CD4-positive, alpha-beta T cell (primary cell): Measurements from ENCODE around the gene APBA2. TPM values are rescaled to one million over a fixed set of nuclear protein-coding genes. Genes with fewer than 3 reads are reported as not detected.
"Not testable (repeated sequence)": the region's sequence is repeated elsewhere in the genome, so short reads cannot be mapped to it uniquely, and the experiment has no call there.

ENCODE experiments used
- ATAC-seq: fragments of 200-7000 bp; cut with Tn5 transposase; one replicate; pipeline ENCODE4 v1.10.0; 2022; ENCODE audit warnings: mild to moderate bottlenecking; ENCODE audit not compliant: poor library complexity
- CTCF ChIA-PET: fragments of 350-600 bp; sonication (Branson Sonifier 250); formaldehyde crosslinking; loops from one replicate; lab custom pipeline; 2021; ENCODE audit warnings: antibody characterized with exemption, inconsistent platforms; lab: Charles Lee
- POLR2A ChIA-PET: fragments of 350-600 bp; sonication (Branson Sonifier 250); formaldehyde crosslinking; loops from one replicate; lab custom pipeline; 2021; ENCODE audit warnings: antibody characterized with exemption, inconsistent platforms; lab: Charles Lee
- DNase-seq, 14 experiments: peaks; one replicate each; pipeline ENCODE4 v3.0.0-alpha.2; 2013 to 2020; ENCODE audit warnings: mixed read lengths in 2 of 14
- H3K27ac ChIP-seq, 2 donors: one replicate each; pipeline versions ENCODE4 v1.5.1 to v1.7.0; 2013; ENCODE audit warnings: low read length in 2 of 2, low read depth in 1 of 2, mild to moderate bottlenecking in 1 of 2
- H3K27me3 ChIP-seq, 2 experiments: 1 replicate in 1 of 2; 2 replicates in 1 of 2; pipeline versions ENCODE4 v1.6.1 to v1.7.0; 2013; ENCODE audit warnings: low read length in 2 of 2, control low read depth in 1 of 2, mild to moderate bottlenecking in 1 of 2, moderate library complexity in 1 of 2; ENCODE audit not compliant: insufficient read depth in 2 of 2, control insufficient read depth in 1 of 2
- H3K36me3 ChIP-seq: one replicate; pipeline ENCODE4 v1.6.1; 2013; ENCODE audit warnings: low read length, control low read depth; ENCODE audit not compliant: insufficient read depth
- H3K4me1 ChIP-seq: one replicate; pipeline ENCODE4 v1.6.1; 2013; ENCODE audit warnings: low read length, control low read depth; ENCODE audit not compliant: insufficient read depth
- H3K4me3 ChIP-seq: one replicate; pipeline ENCODE4 v1.5.1; 2013; ENCODE audit warnings: mild to moderate bottlenecking, low read length, moderate library complexity
- H3K9me3 ChIP-seq, 2 experiments: 1 replicate in 1 of 2; 2 replicates in 1 of 2; pipeline versions ENCODE4 v1.6.1 to v1.7.0; 2013; ENCODE audit warnings: low read length in 2 of 2, mild to moderate bottlenecking in 2 of 2, control low read depth in 1 of 2, moderate library complexity in 1 of 2; ENCODE audit not compliant: control insufficient read depth in 1 of 2, insufficient read depth in 1 of 2
- H3K27ac Mint-ChIP-seq: one replicate; pipeline ENCODE4 v1.8.0; 2020; ENCODE audit warnings: mixed read lengths
- H3K27me3 Mint-ChIP-seq: one replicate; pipeline ENCODE4 v1.8.0; 2021; ENCODE audit warnings: mixed read lengths
- H3K36me3 Mint-ChIP-seq: one replicate; pipeline ENCODE4 v1.8.0; 2021; ENCODE audit warnings: low read depth, mixed read lengths
- H3K4me1 Mint-ChIP-seq: one replicate; pipeline ENCODE4 v1.8.0; 2021; ENCODE audit warnings: low read depth, mixed read lengths
- H3K4me3 Mint-ChIP-seq: one replicate; pipeline ENCODE4 v1.8.0; 2020; ENCODE audit warnings: mild to moderate bottlenecking, mixed read lengths
- H3K9me3 Mint-ChIP-seq: one replicate; pipeline ENCODE4 v1.8.0; 2020; ENCODE audit warnings: mixed read lengths
- intact Hi-C, 2 experiments: fragments of 100-400 bp; cut with DNase I in 1 of 2; cut with micrococcal nuclease in 1 of 2; formaldehyde crosslinking; loops; one replicate each; pipeline versions ENCODE4 v1.15.1 to v1.9.0; 2023 to 2025; cut with DNase I, micrococcal nuclease
- total RNA-seq, 174 experiments: library from RNA in 2 of 174; stranded (reverse) in 2 of 174; gene quantifications; one replicate each; pipeline ENCODE4 v1.2.3 and lab custom pipeline; 2021 to 2026
- TF ChIP-seq, protein P1 (sequence below): fragments of 200-600 bp; IDR thresholded peaks from one replicate; pipeline ENCODE4 v1.8.0; 2022; ENCODE audit warnings: antibody characterized with exemption, mild to moderate bottlenecking

Gene APBA2
- total RNA-seq, 2 experiments from 2014 or later: 123 to 126 TPM

DNA sequence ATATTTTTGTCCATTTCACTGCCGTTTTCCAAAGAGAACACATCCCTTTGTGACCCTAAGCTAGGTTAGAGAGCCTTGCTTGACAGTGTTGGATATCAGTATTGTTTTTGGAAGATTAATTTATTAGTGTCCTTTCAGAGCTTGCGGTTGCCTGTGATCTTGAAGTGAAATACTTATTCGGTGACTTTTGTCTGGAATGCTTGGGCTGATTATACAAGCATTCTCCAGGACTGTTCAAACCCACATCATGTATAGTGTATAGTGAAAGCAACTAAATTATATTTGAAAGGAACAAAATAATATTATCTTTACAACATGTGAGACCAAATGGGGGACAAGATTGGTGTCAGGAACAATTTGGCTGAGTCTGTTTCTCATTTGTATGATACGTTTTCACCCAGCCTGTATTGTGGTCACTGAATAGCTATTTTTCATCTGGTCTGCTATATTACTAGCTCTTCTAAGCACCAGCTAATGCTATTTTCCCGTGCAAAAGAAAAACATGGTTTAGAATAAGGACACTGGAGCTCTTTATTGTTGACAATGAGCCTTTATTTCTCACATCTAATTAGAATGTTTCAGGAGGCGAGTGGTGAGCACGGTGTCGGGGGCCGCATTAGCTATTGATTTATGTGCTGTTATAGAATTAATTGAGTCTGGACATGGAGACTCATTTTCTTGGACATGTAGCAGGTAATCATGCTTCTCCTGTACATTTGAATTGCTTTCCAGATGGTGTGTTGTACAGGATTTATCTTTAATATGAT lies 158.1 kb downstream of the APBA2 start:
- Mint-ChIP-seq H3K36me3 (peaks cover 7% of the 10 kb centered on the region), H3K4me3 (no peak overlapping the region), H3K27ac (no peak overlapping the region), H3K9me3 (no peaks in the 10 kb centered on the region), H3K27me3 (no peaks in the 10 kb centered on the region), H3K4me1 (peaks cover 62% of the 10 kb centered on the region)
- H3K9me3 ChIP-seq: no peaks in the 10 kb centered on the region
- no peak for DNase-seq
- H3K4me3 ChIP-seq: no peak overlapping the region
- ChIA-PET POLR2A (no interaction called here), CTCF (no interaction called here)
- H3K36me3 ChIP-seq: peaks cover 3% of the 10 kb centered on the region
- no peak overlapping the region for H3K27ac ChIP-seq
- ATAC-seq: no peak
- intact Hi-C loops: no loop called here
- peaks cover 18% of the 10 kb centered on the region for H3K4me1 ChIP-seq
- no peaks in the 10 kb centered on the region for H3K27me3 ChIP-seq
- TF ChIP-seq, protein P1, sequence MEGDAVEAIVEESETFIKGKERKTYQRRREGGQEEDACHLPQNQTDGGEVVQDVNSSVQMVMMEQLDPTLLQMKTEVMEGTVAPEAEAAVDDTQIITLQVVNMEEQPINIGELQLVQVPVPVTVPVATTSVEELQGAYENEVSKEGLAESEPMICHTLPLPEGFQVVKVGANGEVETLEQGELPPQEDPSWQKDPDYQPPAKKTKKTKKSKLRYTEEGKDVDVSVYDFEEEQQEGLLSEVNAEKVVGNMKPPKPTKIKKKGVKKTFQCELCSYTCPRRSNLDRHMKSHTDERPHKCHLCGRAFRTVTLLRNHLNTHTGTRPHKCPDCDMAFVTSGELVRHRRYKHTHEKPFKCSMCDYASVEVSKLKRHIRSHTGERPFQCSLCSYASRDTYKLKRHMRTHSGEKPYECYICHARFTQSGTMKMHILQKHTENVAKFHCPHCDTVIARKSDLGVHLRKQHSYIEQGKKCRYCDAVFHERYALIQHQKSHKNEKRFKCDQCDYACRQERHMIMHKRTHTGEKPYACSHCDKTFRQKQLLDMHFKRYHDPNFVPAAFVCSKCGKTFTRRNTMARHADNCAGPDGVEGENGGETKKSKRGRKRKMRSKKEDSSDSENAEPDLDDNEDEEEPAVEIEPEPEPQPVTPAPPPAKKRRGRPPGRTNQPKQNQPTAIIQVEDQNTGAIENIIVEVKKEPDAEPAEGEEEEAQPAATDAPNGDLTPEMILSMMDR: no peak

- no peak overlapping the region for H3K27ac ChIP-seq
- TF ChIP-seq, protein P1: no peak
- H3K4me3 Mint-ChIP-seq: no peak overlapping the region
- no peak overlapping the region for H3K4me3 ChIP-seq
- peaks cover 3% of the 10 kb centered on the region for H3K36me3 ChIP-seq
- H3K27me3 ChIP-seq: no peaks in the 10 kb centered on the region
- H3K36me3 Mint-ChIP-seq: peaks cover 7% of the 10 kb centered on the region
- ATAC-seq: no peak
- no peaks in the 10 kb centered on the region for H3K9me3 Mint-ChIP-seq
- intact Hi-C loops: no loop called here
- H3K4me1 ChIP-seq: peaks cover 12% of the 10 kb centered on the region
- no peaks in the 10 kb centered on the region for H3K9me3 ChIP-seq
- CTCF ChIA-PET: no interaction called here
- DNase-seq: no peak
- H3K27me3 Mint-ChIP-seq: no peaks in the 10 kb centered on the region
- POLR2A ChIA-PET: no interaction called here
- peaks cover 62% of the 10 kb centered on the region for H3K4me1 Mint-ChIP-seq
- H3K27ac Mint-ChIP-seq: no peak overlapping the region
Measured at GRCh38 chr15:29044503-29044901, 158.7 kb downstream of the APBA2 start.

DNA sequence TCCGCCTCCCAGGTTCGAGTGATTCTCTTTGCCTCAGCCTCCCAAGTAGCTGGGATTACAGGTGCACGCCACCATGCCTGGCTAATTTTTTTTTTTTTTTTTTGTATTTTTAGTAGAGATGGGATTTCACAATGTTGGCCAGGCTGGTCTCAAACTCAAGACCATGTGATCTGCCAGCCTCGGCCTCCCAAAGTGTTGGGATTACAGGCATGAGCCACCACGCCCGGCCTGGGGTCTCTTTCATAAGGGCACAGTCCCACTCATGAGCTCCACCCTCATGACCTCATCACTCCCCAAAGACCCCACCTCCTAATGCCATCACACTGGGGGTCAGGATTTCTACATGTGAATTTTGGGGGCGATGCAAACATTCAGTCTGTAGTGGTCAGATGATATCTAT lies 159.4 kb downstream of the APBA2 start:
- H3K4me3 ChIP-seq, H3K36me3 Mint-ChIP-seq, DNase-seq, H3K9me3 ChIP-seq, H3K27me3 ChIP-seq, POLR2A ChIA-PET, H3K27ac Mint-ChIP-seq, H3K9me3 Mint-ChIP-seq, intact Hi-C loops, ATAC-seq, H3K4me3 Mint-ChIP-seq, CTCF ChIA-PET, H3K4me1 ChIP-seq, H3K36me3 ChIP-seq, H3K27ac ChIP-seq, H3K27me3 Mint-ChIP-seq: not testable (repeated sequence)
- H3K4me1 Mint-ChIP-seq: peaks cover 61% of the 10 kb centered on the region

GRCh38 chr15:29045717-29046116 lies 159.9 kb downstream of the APBA2 start:
- Mint-ChIP-seq H3K27me3 (no peaks in the 10 kb centered on the region), H3K36me3 (peaks cover 7% of the 10 kb centered on the region), H3K4me3 (no peak overlapping the region), H3K27ac (no peak overlapping the region), H3K9me3 (no peaks in the 10 kb centered on the region), H3K4me1 (peaks cover 60% of the 10 kb centered on the region)
- Histone ChIP-seq H3K27ac (no peak overlapping the region), H3K4me1 (peaks cover 5% of the 10 kb centered on the region), H3K9me3 (no peaks in the 10 kb centered on the region), H3K4me3 (no peak overlapping the region), H3K27me3 (no peaks in the 10 kb centered on the region), H3K36me3 (peaks cover 3% of the 10 kb centered on the region)
- ChIA-PET CTCF (no interaction called here), POLR2A (no interaction called here)
- ATAC-seq (no peak), DNase-seq (no peak)
- intact Hi-C loops: no loop called here
- TF ChIP-seq, protein P1: no peak
